Activated T-cell treated with anti-CD3 and anti-CD28 coated beads for 48 hours (primary cell): ENCODE data around the gene RAB36.

Experiments used
- DNase-seq: peaks from one replicate; pipeline ENCODE4 v3.0.0-alpha.2; 2020; ENCODE audit warnings: low read depth

RAB36 gene

GRCh38 chr22:23144932-23145877 lies at the start of gene RAB36:
Gene RAB36, plus strand, starts transcription at chr22:23145477. Its CDS starts 1,140 bp downstream, at chr22:23146617.
- peak; percentile 77 for DNase-seq

- DNase-seq, result no peak
Measured at GRCh38 chr22:23095733-23096342, 49.4 kb upstream of the RAB36 start.

GRCh38 chr22:23097412-23098229 lies 47.7 kb upstream of the RAB36 start:
- DNase-seq, result no peak

GRCh38 chr22:23098230-23098705 lies 47.0 kb upstream of the RAB36 start:
- DNase-seq, result no peak

GRCh38 chr22:23098718-23099530 lies 46.4 kb upstream of the RAB36 start:
- no peak for DNase-seq

GRCh38 chr22:23099531-23099804 lies 45.8 kb upstream of the RAB36 start:
- no peak for DNase-seq

- no peak for DNase-seq
Measured at GRCh38 chr22:23100124-23100801, 45.0 kb upstream of the RAB36 start.

- no peak for DNase-seq
Measured at GRCh38 chr22:23101524-23101923, 43.8 kb upstream of the RAB36 start.

- no peak for DNase-seq
Measured at GRCh38 chr22:23102002-23102655, 43.1 kb upstream of the RAB36 start.

- no peak for DNase-seq
Measured at GRCh38 chr22:23102776-23103175, 42.5 kb upstream of the RAB36 start.

GRCh38 chr22:23103199-23103954 lies 41.9 kb upstream of the RAB36 start:
- DNase-seq, result no peak

- DNase-seq, result no peak
Measured at GRCh38 chr22:23104187-23104971, 40.9 kb upstream of the RAB36 start.

- DNase-seq, result no peak
Measured at GRCh38 chr22:23105304-23105703, 40.0 kb upstream of the RAB36 start.

GRCh38 chr22:23105919-23106318 lies 39.4 kb upstream of the RAB36 start:
- no peak for DNase-seq

GRCh38 chr22:23106344-23106743 lies 38.9 kb upstream of the RAB36 start:
- no peak for DNase-seq

- no peak for DNase-seq
Measured at GRCh38 chr22:23106906-23107367, 38.3 kb upstream of the RAB36 start.

GRCh38 chr22:23107487-23108248 lies 37.6 kb upstream of the RAB36 start:
- DNase-seq, result no peak
